HepG2 (cell line): Measurements from ENCODE around the gene ZNF493. TPM values are rescaled to one million over a fixed set of nuclear protein-coding genes. Genes with fewer than 3 reads are reported as not detected.

ENCODE experiments used
- ATAC-seq: fragments of 200-7000 bp; cut with Tn5 transposase; 3 replicates; pipeline ENCODE4 v1.9.1; 2020; ENCODE audit warnings: mild to moderate bottlenecking, moderate library complexity
- Bru-seq: library from RNA; stranded (reverse); fragments of 400-500 nt; gene quantifications from one replicate; lab custom pipeline; 2021; lab: Mats Ljungman, UMichigan
- BruChase-seq, 2 experiments: library from RNA; stranded (reverse); fragments of 400-500 nt; gene quantifications; one replicate each; lab custom pipeline; 2021; lab: Mats Ljungman, UMichigan
- BruUV-seq: library from RNA; stranded (reverse); fragments of 400-500 nt; replicated peaks from 2 replicates; lab custom pipeline; 2021; lab: Mats Ljungman, UMichigan
- CTCF ChIA-PET: fragments of 300-600 bp; formaldehyde crosslinking; extraction: SDS; loops from one replicate; lab custom pipeline; 2021; ENCODE audit warnings: low total read pairs, inconsistent platforms, low intra/inter-chr PET ratio; lab: Yijun Ruan, JAX
- POLR2A ChIA-PET: fragments of 350-600 bp; sonication (Branson Sonifier 250); formaldehyde crosslinking; loops from one replicate; lab custom pipeline; 2020; ENCODE audit warnings: antibody characterized with exemption, inconsistent platforms; lab: Yijun Ruan, JAX
- DNase-seq: peaks from one replicate; pipeline ENCODE4 v3.0.0-alpha.2; 2015; ENCODE audit warnings: low spot score
- FAIRE-seq: peaks from 3 replicates; lab custom pipeline; 2011; peaks lifted over from hg19 to GRCh38; lab: Jason Lieb, UNC
- H2AFZ ChIP-seq: one replicate; pipeline ENCODE4 v1.6.1; 2011; ENCODE audit warnings: low read length, inconsistent platforms
- H3K27ac ChIP-seq: fragments of 300-600 bp; 3 replicates; pipeline ENCODE4 v1.8.0; 2011; ENCODE audit warnings: mixed run types, mild to moderate bottlenecking, mixed read lengths, low read length, inconsistent platforms; ENCODE audit not compliant: insufficient read depth; ENCODE audit errors: extremely low read length
- H3K27me3 ChIP-seq, 2 experiments: fragments of 200-600 bp in 1 of 2; 2 replicates in 1 of 2; 3 replicates in 1 of 2; pipeline versions ENCODE4 v1.6.0 to v1.8.0; 2011; ENCODE audit warnings: low read length in 2 of 2, mild to moderate bottlenecking in 2 of 2, moderate library complexity in 2 of 2, inconsistent platforms in 1 of 2; ENCODE audit not compliant: insufficient read depth in 2 of 2, control insufficient read depth in 1 of 2
- H3K36me3 ChIP-seq, 2 experiments: fragments of 200-600 bp in 1 of 2; replicated peaks in 1 of 2; 2 replicates in 1 of 2; 3 replicates in 1 of 2; pipeline versions ENCODE4 v1.5.1 to v1.8.0; 2011; ENCODE audit warnings: low read length in 2 of 2, inconsistent platforms in 1 of 2; ENCODE audit not compliant: insufficient read depth in 2 of 2, control insufficient read depth in 1 of 2
- H3K4me1 ChIP-seq: 2 replicates; pipeline ENCODE4 v1.5.1; 2012; ENCODE audit warnings: low read length, inconsistent platforms; ENCODE audit not compliant: insufficient read depth
- H3K4me2 ChIP-seq: 2 replicates; pipeline ENCODE4 v1.6.0; 2011; ENCODE audit warnings: low read depth, low read length, inconsistent platforms
- H3K4me3 ChIP-seq, 3 experiments: fragments of 200-600 bp in 1 of 3; sonication (generic), shearing (Covaris generic) in 1 of 3; replicated peaks in 1 of 3; 2 replicates each; pipeline ENCODE4 v1.5.1; 2011 to 2016; ENCODE audit warnings: low read length in 3 of 3, inconsistent platforms in 2 of 3, low read depth in 2 of 3, mild to moderate bottlenecking in 2 of 3, control low read depth in 1 of 3, mixed read lengths in 1 of 3; ENCODE audit not compliant: insufficient read depth in 1 of 3
- H3K79me2 ChIP-seq: one replicate; pipeline ENCODE4 v1.6.1; 2011; ENCODE audit warnings: low read length, inconsistent platforms; ENCODE audit not compliant: insufficient read depth
- H3K9ac ChIP-seq: 2 replicates; pipeline ENCODE4 v1.6.0; 2011; ENCODE audit warnings: mild to moderate bottlenecking, low read depth, low read length, inconsistent platforms; ENCODE audit not compliant: insufficient read depth
- H3K9me3 ChIP-seq: 2 replicates; pipeline ENCODE4 v1.5.1; 2012; ENCODE audit warnings: mild to moderate bottlenecking, low read length
- H4K20me1 ChIP-seq: 2 replicates; pipeline ENCODE4 v1.6.0; 2011; ENCODE audit warnings: inconsistent platforms, mild to moderate bottlenecking, low read length, moderate library complexity; ENCODE audit not compliant: insufficient read depth
- ATF2 ChIP-seq: sonication (generic); formaldehyde crosslinking; IDR thresholded peaks from 2 replicates; pipeline ENCODE4 v1.4.0; 2020; ENCODE audit warnings: missing genetic modification reagents
- MAX ChIP-seq: IDR thresholded peaks from 2 replicates; pipeline ENCODE4 v1.6.1; 2012; ENCODE audit warnings: inconsistent platforms
- NR2F1 ChIP-seq, 2 experiments: fragments of 450-650 bp in 1 of 2; formaldehyde crosslinking in 1 of 2; IDR thresholded peaks; 2 replicates each; pipeline versions ENCODE4 v1.5.0 to v1.6.1; 2016 to 2020; ENCODE audit warnings: mild to moderate bottlenecking in 1 of 2, missing compliant biosample characterization in 1 of 2, missing genetic modification reagents in 1 of 2, moderate library complexity in 1 of 2
- PPARG ChIP-seq: conservative IDR thresholded peaks from 2 replicates; pipeline ENCODE4 v1.6.1; 2016; ENCODE audit warnings: missing biosample characterization, missing genetic modification reagents
- RELA ChIP-seq: sonication (generic); formaldehyde crosslinking; IDR thresholded peaks from 2 replicates; pipeline ENCODE4 v1.4.0; 2020; ENCODE audit warnings: missing genetic modification reagents
- SP4 ChIP-seq: sonication (generic); formaldehyde crosslinking; IDR thresholded peaks from 2 replicates; pipeline ENCODE4 v1.8.1; 2023; ENCODE audit warnings: mild to moderate bottlenecking, missing genetic modification reagents
- STAT6 ChIP-seq: sonication (generic); formaldehyde crosslinking; IDR thresholded peaks from 2 replicates; pipeline ENCODE4 v1.4.0; 2020; ENCODE audit warnings: missing genetic modification reagents, mild to moderate bottlenecking, borderline replicate concordance
- ZBTB43 ChIP-seq: sonication (generic); formaldehyde crosslinking; conservative IDR thresholded peaks from 2 replicates; pipeline ENCODE4 v1.4.0; 2020; ENCODE audit warnings: missing genetic modification reagents
- ZFP36L1 ChIP-seq: sonication (generic); formaldehyde crosslinking; IDR thresholded peaks from 2 replicates; pipeline ENCODE4 v1.8.0; 2022; ENCODE audit warnings: mild to moderate bottlenecking, missing genetic modification reagents, moderate library complexity
- ZNF367 ChIP-seq: sonication (generic); formaldehyde crosslinking; IDR thresholded peaks from 2 replicates; pipeline ENCODE4 v1.4.0; 2020; ENCODE audit warnings: missing genetic modification reagents, borderline replicate concordance
- WGBS: methylation state at CpG from one replicate; pipeline ENCODE4 v1.1.6; 2017; ENCODE audit warnings: low lambda C conversion rate; 5-methylcytosine and 5-hydroxymethylcytosine counted together
- in situ Hi-C: cut with HindIII; loops from 2 replicates; pipeline ENCODE4 v1.10.0; 2017; ENCODE audit warnings: low pct_unique_long_range_greater_than_20kb; ENCODE audit not compliant: extremely low pct_ligation_motif_present
- intact Hi-C: fragments of 100-400 bp; cut with micrococcal nuclease; formaldehyde crosslinking; loops from one replicate; pipeline ENCODE4 v1.10.0; 2022; ENCODE audit not compliant: unreplicated experiment
- long read RNA-seq, 2 experiments: library from RNA in 1 of 2; library from polyadenylated mRNA in 1 of 2; stranded (forward) in 1 of 2; unstranded in 1 of 2; transcript quantifications; one replicate each; pipeline ENCODE4 v2.0.0, GENCODE V29; 2019 to 2022
- polyA minus RNA-seq, 3 experiments: library from RNA; depleted of rRNA, polyadenylated mRNA; stranded (reverse); fragments of >200 nt; gene quantifications; 2 replicates each; pipeline ENCODE4 v1.2.3, GENCODE V29; 2011; ENCODE audit warnings: low replicate concordance in 1 of 3
- polyA plus RNA-seq, 8 experiments: library from polyadenylated mRNA; depleted of rRNA in 3 of 8; stranded (reverse) in 7 of 8; unstranded in 1 of 8; fragments of >200 nt; fragmentation: Illumina TruSeq in 4 of 8; extraction: Trizol in 4 of 8; gene quantifications; 2 replicates each; pipeline versions ENCODE4 v1.2.1 to v1.2.3, GENCODE V29; 2011 to 2016; ENCODE audit warnings: low read depth in 4 of 8, missing spikeins in 1 of 8, mixed read lengths in 1 of 8; ENCODE audit not compliant: insufficient read depth in 1 of 8
- total RNA-seq, 5 experiments: library from RNA; depleted of rRNA; stranded (reverse); fragments of >200 nt; fragmentation: Illumina TruSeq; extraction: Trizol; gene quantifications; 2 replicates each; pipeline ENCODE4 v1.2.3, GENCODE V29; 2016; ENCODE audit warnings: low read depth in 1 of 5

The ZNF493 gene
- total RNA-seq (2016; rRNA removed; fragmentation: Illumina TruSeq; extraction: Trizol), result 4.1 and 9.0 TPM in 2 replicates
- 0.91 and 1.6 TPM in 2 replicates for total RNA-seq (2016; cell fraction: cytosol; rRNA removed; fragmentation: Illumina TruSeq; extraction: Trizol; ENCODE audit: low read depth)
- 4.4 and 8.7 TPM in 2 replicates for total RNA-seq (2016; cell fraction: insoluble cytoplasmic fraction; rRNA removed; fragmentation: Illumina TruSeq; extraction: Trizol)
- total RNA-seq (2016; cell fraction: membrane; rRNA removed; fragmentation: Illumina TruSeq; extraction: Trizol), result 1.3 and 1.7 TPM in 2 replicates
- total RNA-seq (2016; cell fraction: nucleus; rRNA removed; fragmentation: Illumina TruSeq; extraction: Trizol), result 34.3 and 38.7 TPM in 2 replicates
- polyA plus RNA-seq (2011; rRNA removed), result 6.0 and 6.8 TPM in 2 replicates
- polyA plus RNA-seq (2011; cell fraction: cytosol; rRNA removed), result 1.9 and 2.3 TPM in 2 replicates
- 14.3 and 20.8 TPM in 2 replicates for polyA plus RNA-seq (2011; cell fraction: nucleus; rRNA removed)
- 3.3 and 4.7 TPM in 2 replicates for polyA plus RNA-seq (2012)
- polyA plus RNA-seq (2016; cell fraction: cytosol; fragmentation: Illumina TruSeq; extraction: Trizol; ENCODE audit: low read depth), result 0.14 and 0.25 TPM in 2 replicates
- polyA plus RNA-seq (2016; cell fraction: insoluble cytoplasmic fraction; fragmentation: Illumina TruSeq; extraction: Trizol; ENCODE audit: low read depth), result 2.8 and 3.1 TPM in 2 replicates
- polyA plus RNA-seq (2016; cell fraction: membrane; fragmentation: Illumina TruSeq; extraction: Trizol; ENCODE audit: low read depth), result 0.50 and 0.56 TPM in 2 replicates
- 20.7 and 23.4 TPM in 2 replicates for polyA plus RNA-seq (2016; cell fraction: nucleus; fragmentation: Illumina TruSeq; extraction: Trizol; ENCODE audit: insufficient read depth, low read depth)
- polyA minus RNA-seq (2011; rRNA and poly(A)+ RNA removed; ENCODE audit: low replicate concordance), result 19.5 TPM in 1 of 2 replicates, not detected in the other
- 3.1 and 3.6 TPM in 2 replicates for polyA minus RNA-seq (2011; cell fraction: cytosol; rRNA and poly(A)+ RNA removed)
- 126 and 140 TPM in 2 replicates for polyA minus RNA-seq (2011; cell fraction: nucleus; rRNA and poly(A)+ RNA removed)
- Bru-seq, nascent RNA, result percentile 80 among the genes with signal in this experiment
- percentile 67 among the genes with signal in this experiment for BruChase-seq, experiment 1, labeled RNA remaining after a 6-hour chase
- BruChase-seq, experiment 2, labeled RNA remaining after a 2-hour chase, result percentile 89 among the genes with signal in this experiment
- long read RNA-seq, experiment 1, result 0 reads
- long read RNA-seq, experiment 2, partial matches to known transcripts, result 1 of 1 reads
- long read RNA-seq, experiment 2, other reads (novel, unspliced or antisense), result 0 of 1 reads

- H3K27me3 ChIP-seq, result no peaks in the 10 kb centered on the region; a peak in 1 of 5 replicates
- intact Hi-C loops, result loop anchor here (5.0 kb wide), 1 partner anchor 70 kb away; the partner anchor contains the start of gene ZNF708
- TF ChIP-seq MAX (no peak), RELA (CRISPR knock-in tag) (no peak), ATF2 (CRISPR knock-in tag) (no peak), PPARG (CRISPR knock-in tag) (no peak), ZBTB43 (no peak), ZNF367 (CRISPR knock-in tag) (no peak), ZFP36L1 (CRISPR knock-in tag) (no peak), STAT6 (CRISPR knock-in tag) (no peak), SP4 (CRISPR knock-in tag) (no peak), NR2F1 (CRISPR knock-in tag; IDR thresholded peaks at IDR 0.05) (no peak)
Observed at GRCh38 chr19:21396893-21397572, at the start of gene ZNF493. TSS of gene ZNF493 (plus strand) at chr19:21397133. CDS start at chr19:21397238, 105 bp downstream.

More at GRCh38 chr19:21396893-21397572, at the start of gene ZNF493:
- BruUV-seq, result no TSS peak
- peak within 1 kb of the TSS; percentile 73 for H3K27ac ChIP-seq
- peaks cover 7% of the 10 kb centered on the region; the same call in 1 of the 2 replicates for H3K9me3 ChIP-seq
- FAIRE-seq (peak; percentile 95), DNase-seq (peak; percentile 95), ATAC-seq (peak; percentile 100)
- H3K4me3 ChIP-seq, result peak within 1 kb of the TSS; percentile 69 to 99 (median 87)
- H3K9ac ChIP-seq, result peak within 1 kb of the TSS; percentile 81
- peak within 1 kb of the TSS; percentile 59 for H3K4me2 ChIP-seq
- H3K79me2 ChIP-seq, result peaks cover 11% of the 10 kb centered on the region
- H2AFZ ChIP-seq, result peak within 1 kb of the TSS; percentile 84
- no peaks in the 10 kb centered on the region for H4K20me1 ChIP-seq
- POLR2A ChIA-PET, result interaction anchor here (0.6 to 1.8 kb wide), 8 partner anchors 16 to 1869 kb away, joined by 3 to 21 read pairs (median 3); partner anchors contain the start of genes ZNF429, ZNF626 and ZNF708
- H3K36me3 ChIP-seq, result peaks cover 0 to 1% of the 10 kb centered on the region in 2 experiments; a peak in 2 of 5 replicates
- peaks cover 10% of the 10 kb centered on the region for H3K4me1 ChIP-seq
- WGBS, result 3% methylated on average over 20 of the region's 31 CpGs
- CTCF ChIA-PET, result no interaction called here
- in situ Hi-C loops, result no loop called here
